ENCODE results near the gene GPR62.

DNA sequence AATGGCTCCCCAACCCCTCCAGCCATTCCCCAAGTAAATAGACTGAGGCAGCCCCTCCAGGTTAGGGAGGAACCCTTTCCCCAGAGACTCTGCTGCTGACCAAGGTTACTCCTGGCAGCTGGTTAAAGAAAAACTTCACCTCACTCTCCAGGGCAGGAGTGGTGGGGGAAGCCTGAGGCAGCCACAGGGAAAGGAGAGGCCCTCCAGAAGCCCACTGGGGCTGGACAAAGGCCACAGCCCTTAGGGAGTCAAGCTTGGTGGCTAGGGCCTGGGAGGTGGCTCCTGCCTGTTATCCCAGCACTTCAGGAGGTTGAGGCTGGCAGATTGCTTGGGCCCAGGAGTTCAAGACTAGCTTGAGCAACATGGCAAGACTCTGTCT, 29.1 kb downstream of the GPR62 start:
- TF ChIP-seq, protein P1, sequence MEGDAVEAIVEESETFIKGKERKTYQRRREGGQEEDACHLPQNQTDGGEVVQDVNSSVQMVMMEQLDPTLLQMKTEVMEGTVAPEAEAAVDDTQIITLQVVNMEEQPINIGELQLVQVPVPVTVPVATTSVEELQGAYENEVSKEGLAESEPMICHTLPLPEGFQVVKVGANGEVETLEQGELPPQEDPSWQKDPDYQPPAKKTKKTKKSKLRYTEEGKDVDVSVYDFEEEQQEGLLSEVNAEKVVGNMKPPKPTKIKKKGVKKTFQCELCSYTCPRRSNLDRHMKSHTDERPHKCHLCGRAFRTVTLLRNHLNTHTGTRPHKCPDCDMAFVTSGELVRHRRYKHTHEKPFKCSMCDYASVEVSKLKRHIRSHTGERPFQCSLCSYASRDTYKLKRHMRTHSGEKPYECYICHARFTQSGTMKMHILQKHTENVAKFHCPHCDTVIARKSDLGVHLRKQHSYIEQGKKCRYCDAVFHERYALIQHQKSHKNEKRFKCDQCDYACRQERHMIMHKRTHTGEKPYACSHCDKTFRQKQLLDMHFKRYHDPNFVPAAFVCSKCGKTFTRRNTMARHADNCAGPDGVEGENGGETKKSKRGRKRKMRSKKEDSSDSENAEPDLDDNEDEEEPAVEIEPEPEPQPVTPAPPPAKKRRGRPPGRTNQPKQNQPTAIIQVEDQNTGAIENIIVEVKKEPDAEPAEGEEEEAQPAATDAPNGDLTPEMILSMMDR (IDR thresholded peaks at IDR 0.05; ENCODE audit: low read depth, low read length), result no peak
- TF ChIP-seq POLR2A (IDR thresholded peaks at IDR 0.05; ENCODE audit: extremely low read depth, insufficient read length), result no peak
- no peak for TF ChIP-seq MYC (IDR thresholded peaks at IDR 0.05; ENCODE audit: low read depth, low read length)
